ENCODE results near the gene OSBPL2. TPM values are rescaled to one million over a fixed set of nuclear protein-coding genes. Genes with fewer than 3 reads are reported as not detected.
A peak's percentile ranks its signal among the peaks of the same experiment; 100 is the strongest.

OSBPL2 gene
- total and polyA plus RNA-seq, 7 donors, result 9.6 to 30.9 (median 22.8) TPM

GRCh38 chr20:62238569-62239277 lies 402 bp downstream of the OSBPL2 start:
- Histone ChIP-seq H3K27ac (peak overlapping the region; percentile 90), H3K27me3 (ENCODE audit: insufficient read depth in 3 of 3, low read length in 2 of 3) (no peaks in the 10 kb centered on the region), H3K9me3 (no peaks in the 10 kb centered on the region), H3K36me3 (ENCODE audit: insufficient read depth in 1 of 2, low read depth in 1 of 2) (peaks cover 0 to 22% of the 10 kb centered on the region in 2 donors), H3K4me3 (peak overlapping the region; percentile 73), H3K4me1 (peaks cover 56% of the 10 kb centered on the region)
- ATAC-seq (peak in 3 of 4 donors; percentile 0 to 3 (median 0)), DNase-seq (no peak)
- 1 to 2% (median 1%) methylated on average over 35 to 70 of the region's 70 CpGs for whole genome bisulfite sequencing, 3 donors
- intact Hi-C loops (cut with DNase I), result no loop called here
- no peak for TF ChIP-seq CTCF (IDR thresholded peaks at IDR 0.05)

GRCh38 chr20:62239278-62239879 lies 1.1 kb downstream of the OSBPL2 start:
- ATAC-seq, result no peak
- peak overlapping the region; percentile 90 for H3K27ac ChIP-seq
- TF ChIP-seq CTCF (IDR thresholded peaks at IDR 0.05), result no peak
- H3K9me3 ChIP-seq, result no peaks in the 10 kb centered on the region
- intact Hi-C loops (cut with DNase I), result no loop called here
- WGBS, 3 donors, result 32 to 43% (median 33%) methylated on average over 23 of the region's 23 CpGs
- H3K4me3 ChIP-seq, result peak overlapping the region; percentile 73
- no peaks in the 10 kb centered on the region for H3K27me3 ChIP-seq (ENCODE audit: insufficient read depth in 3 of 3, low read length in 2 of 3)
- peaks cover 0 to 22% of the 10 kb centered on the region in 2 donors for H3K36me3 ChIP-seq (ENCODE audit: insufficient read depth in 1 of 2, low read depth in 1 of 2)
- peaks cover 59% of the 10 kb centered on the region for H3K4me1 ChIP-seq
- DNase-seq, result no peak

- Histone ChIP-seq H3K27ac (peak overlapping the region; percentile 90), H3K4me3 (peak overlapping the region; percentile 73), H3K27me3 (ENCODE audit: insufficient read depth in 3 of 3, low read length in 2 of 3) (no peaks in the 10 kb centered on the region), H3K4me1 (peaks cover 59% of the 10 kb centered on the region), H3K36me3 (ENCODE audit: insufficient read depth in 1 of 2, low read depth in 1 of 2) (peaks cover 0 to 22% of the 10 kb centered on the region in 2 donors), H3K9me3 (no peaks in the 10 kb centered on the region)
- no peak for DNase-seq
- TF ChIP-seq CTCF (IDR thresholded peaks at IDR 0.05), result no peak
- intact Hi-C loops (cut with DNase I), result no loop called here
- no peak for ATAC-seq
- 89 to 92% (median 91%) methylated on average over 13 of the region's 13 CpGs for WGBS, 3 donors
Measured at GRCh38 chr20:62240020-62240685, 1.8 kb downstream of the OSBPL2 start.

- peaks cover 0 to 22% of the 10 kb centered on the region in 2 donors for H3K36me3 ChIP-seq (ENCODE audit: insufficient read depth in 1 of 2, low read depth in 1 of 2)
- intact Hi-C loops (cut with DNase I), result no loop called here
- H3K27me3 ChIP-seq (ENCODE audit: insufficient read depth in 3 of 3, low read length in 2 of 3), result no peaks in the 10 kb centered on the region
- 64 to 75% (median 68%) methylated on average over 10 of the region's 10 CpGs for WGBS, 3 donors
- H3K4me1 ChIP-seq, result peaks cover 66% of the 10 kb centered on the region
- TF ChIP-seq CTCF (IDR thresholded peaks at IDR 0.05), result no peak
- H3K4me3 ChIP-seq, result no peak overlapping the region
- DNase-seq (no peak), ATAC-seq (no peak)
- H3K27ac ChIP-seq, result peak overlapping the region; percentile 53
- no peaks in the 10 kb centered on the region for H3K9me3 ChIP-seq
Measured at GRCh38 chr20:62241506-62241905, 3.2 kb downstream of the OSBPL2 start.

Measured in psoas muscle (tissue), 8 donors.